Astrocyte of the spinal cord (primary cell): ENCODE results near the gene RBM47.

ENCODE experiments used
- DNase-seq: peaks from one replicate; pipeline ENCODE4 v3.0.0; 2011; ENCODE audit warnings: low read depth, low spot score
- H3K4me3 ChIP-seq: 2 replicates; pipeline ENCODE4 v1.5.1; 2011; ENCODE audit warnings: low read depth, mild to moderate bottlenecking, low read length, moderate library complexity
- in situ Hi-C: cut with HindIII; loops from 2 replicates; pipeline ENCODE4 v1.10.0; 2017; ENCODE audit warnings: low sequenced_read_pairs
- TF ChIP-seq, protein P1 (sequence below): IDR thresholded peaks from 2 replicates; pipeline ENCODE4 v1.5.1; 2012; ENCODE audit warnings: low read depth, mild to moderate bottlenecking, low read length, inconsistent platforms

The RBM47 gene

DNA sequence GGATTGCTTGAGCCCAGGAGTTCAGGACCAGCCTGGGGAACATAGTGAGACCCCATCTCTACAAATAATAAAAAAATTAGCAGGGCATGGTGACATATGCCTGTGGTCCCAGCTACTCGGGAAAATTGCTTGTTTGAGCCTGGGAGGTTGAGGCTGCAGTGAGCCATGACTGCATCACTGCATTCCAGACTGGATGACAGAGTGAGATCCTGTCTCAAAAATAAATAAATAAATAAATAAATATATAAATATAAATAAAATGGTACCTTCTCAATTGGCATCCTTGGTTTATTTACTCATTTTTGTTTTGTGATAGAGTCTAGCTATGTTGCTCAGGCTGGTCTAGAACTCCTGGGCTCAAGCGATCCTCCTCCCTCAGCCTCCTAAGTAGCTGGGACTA is 150.3 kb downstream of the RBM47 start:
- TF ChIP-seq, protein P1, sequence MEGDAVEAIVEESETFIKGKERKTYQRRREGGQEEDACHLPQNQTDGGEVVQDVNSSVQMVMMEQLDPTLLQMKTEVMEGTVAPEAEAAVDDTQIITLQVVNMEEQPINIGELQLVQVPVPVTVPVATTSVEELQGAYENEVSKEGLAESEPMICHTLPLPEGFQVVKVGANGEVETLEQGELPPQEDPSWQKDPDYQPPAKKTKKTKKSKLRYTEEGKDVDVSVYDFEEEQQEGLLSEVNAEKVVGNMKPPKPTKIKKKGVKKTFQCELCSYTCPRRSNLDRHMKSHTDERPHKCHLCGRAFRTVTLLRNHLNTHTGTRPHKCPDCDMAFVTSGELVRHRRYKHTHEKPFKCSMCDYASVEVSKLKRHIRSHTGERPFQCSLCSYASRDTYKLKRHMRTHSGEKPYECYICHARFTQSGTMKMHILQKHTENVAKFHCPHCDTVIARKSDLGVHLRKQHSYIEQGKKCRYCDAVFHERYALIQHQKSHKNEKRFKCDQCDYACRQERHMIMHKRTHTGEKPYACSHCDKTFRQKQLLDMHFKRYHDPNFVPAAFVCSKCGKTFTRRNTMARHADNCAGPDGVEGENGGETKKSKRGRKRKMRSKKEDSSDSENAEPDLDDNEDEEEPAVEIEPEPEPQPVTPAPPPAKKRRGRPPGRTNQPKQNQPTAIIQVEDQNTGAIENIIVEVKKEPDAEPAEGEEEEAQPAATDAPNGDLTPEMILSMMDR: no peak
- H3K4me3 ChIP-seq: no peak overlapping the region
- in situ Hi-C loops: no loop called here
- DNase-seq: no peak

DNA sequence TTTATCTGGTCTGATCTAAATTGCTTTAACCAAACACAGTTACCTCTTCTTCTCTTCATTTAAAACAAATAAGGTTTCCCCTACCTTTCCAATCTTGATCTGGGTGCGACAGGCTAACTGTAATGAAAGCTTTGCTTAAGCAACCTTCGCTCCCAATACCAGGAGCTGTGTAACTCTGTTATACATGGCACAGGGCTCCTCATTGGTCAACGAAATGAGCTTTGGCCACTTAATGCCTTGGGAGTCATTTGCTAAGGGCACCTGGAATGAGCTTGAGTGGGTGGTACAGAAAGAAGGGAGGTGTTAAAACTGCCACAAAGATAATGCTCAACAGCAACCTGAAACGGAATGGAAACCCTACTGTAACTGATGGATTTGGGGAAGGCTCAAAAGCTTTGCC is 154.1 kb downstream of the RBM47 start:
- no peak for DNase-seq
- TF ChIP-seq, protein P1: no peak
- in situ Hi-C loops: no loop called here
- H3K4me3 ChIP-seq: no peak overlapping the region

DNA sequence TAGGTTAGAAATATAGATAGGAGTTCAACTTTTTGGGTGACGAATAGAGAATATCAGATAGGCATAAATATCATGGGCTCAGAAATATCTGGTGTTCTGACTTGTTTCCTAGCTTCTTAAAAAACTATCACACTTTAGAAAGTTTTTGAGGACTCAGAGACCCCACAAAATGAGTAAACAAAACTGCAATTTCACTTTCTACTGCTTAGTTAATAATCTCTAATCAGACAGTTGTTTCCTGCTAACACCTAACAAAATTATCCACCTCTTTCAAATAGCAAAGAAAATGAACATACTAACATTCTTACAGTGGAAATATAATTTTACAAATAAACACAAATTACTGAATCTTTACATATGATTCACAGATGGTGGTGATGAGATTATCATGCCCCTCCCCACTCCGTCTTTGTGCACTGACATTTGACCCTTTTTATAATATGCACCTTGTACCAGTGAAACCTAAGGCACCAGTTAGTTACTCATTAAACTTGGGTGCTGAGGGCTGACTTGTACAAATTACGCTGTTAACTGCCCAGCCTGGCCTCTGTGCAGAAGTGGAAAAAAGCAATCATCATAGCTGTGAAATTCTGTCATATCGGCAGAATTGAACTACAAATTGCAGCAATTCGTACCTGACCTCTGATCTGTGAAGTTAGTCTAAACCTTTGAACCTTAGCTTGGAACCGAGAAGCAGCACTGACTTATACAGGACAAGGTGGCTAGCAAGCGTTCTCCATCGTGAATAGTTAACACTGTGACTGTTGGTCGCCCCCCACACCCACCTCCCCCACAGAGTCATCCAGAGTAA is 155.9 kb downstream of the RBM47 start:
- in situ Hi-C loops: no loop called here
- no peak overlapping the region for H3K4me3 ChIP-seq
- TF ChIP-seq, protein P1: no peak
- DNase-seq: no peak

DNA sequence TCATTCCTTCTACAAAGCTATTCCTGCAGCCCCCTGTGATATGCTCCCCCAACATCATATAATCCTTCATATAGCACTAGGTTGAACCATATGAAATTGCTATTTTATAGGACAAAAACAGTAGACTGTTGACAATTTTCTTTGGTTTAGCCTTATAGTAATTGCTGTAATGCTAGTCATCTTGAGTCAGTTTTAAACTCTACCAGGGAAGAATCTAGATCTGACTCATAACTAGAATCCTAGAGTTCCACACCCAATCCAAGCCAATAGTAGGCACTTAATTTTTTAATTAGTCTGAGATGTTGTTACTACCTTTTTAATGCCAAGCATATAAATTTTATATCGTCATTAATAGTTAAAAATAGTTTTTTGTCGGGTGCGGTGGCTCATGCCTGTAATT is 157.7 kb downstream of the RBM47 start:
- TF ChIP-seq, protein P1: no peak
- DNase-seq: no peak
- in situ Hi-C loops: no loop called here
- H3K4me3 ChIP-seq: no peak overlapping the region

DNA sequence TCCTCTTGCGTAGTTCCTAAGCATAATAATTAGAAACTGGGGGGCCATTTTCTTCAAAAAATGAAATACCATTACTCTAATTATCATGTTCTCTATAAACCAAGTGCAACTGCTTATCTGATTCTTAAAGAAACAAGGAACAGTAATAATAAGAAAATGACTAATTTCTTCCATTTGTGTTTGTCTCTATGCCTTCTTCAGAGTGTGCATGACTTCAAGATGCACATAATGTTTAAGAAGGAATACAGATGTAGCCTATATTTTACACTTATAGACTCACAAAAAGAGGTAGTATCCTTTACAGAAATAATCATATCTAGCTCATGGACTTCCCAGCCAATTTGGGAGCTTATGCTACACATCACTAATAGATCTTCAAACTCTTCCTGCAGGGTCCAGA is 162.9 kb downstream of the RBM47 start:
- TF ChIP-seq, protein P1: no peak
- H3K4me3 ChIP-seq: no peak overlapping the region
- DNase-seq: no peak
- in situ Hi-C loops: no loop called here

DNA sequence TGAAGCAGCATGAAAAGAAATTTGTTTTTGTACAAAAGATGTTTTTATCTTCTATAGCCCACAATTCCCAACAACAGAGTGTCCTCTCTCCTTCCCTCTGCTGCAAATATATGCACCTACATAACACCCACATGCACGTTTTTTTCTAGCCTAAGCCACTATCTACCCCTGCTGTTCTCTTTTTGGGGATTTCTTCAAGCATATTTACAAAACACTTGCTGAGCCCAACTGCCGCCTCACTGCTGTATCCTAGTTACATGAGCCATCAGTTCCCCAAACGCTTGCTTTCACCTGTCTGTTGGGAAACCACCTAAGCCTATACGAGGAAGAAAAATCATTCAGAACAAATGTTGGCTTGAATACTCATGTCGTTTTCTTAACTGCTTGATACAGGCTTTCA is 167.3 kb downstream of the RBM47 start:
- no peak for DNase-seq
- TF ChIP-seq, protein P1: no peak
- in situ Hi-C loops: no loop called here
- H3K4me3 ChIP-seq: no peak overlapping the region

DNA sequence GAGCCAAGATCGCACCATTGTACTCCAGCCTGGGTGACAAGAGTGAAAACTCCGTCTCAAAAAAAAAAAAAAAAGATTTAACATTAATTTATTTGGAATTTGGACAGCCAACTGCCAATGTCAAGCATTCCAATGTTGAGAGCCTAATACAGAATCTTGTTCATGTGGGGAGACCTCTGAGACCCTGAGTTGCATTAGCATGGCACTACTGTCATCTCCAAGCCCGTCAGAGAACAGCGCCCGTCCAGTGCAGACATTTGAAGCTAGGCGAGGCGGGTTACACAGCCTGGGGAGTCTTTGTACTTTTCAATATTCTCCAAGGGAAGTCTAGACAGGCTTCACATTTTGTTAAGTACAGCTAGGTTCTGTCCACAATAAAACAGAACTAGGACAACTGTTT is 167.8 kb downstream of the RBM47 start:
- H3K4me3 ChIP-seq: no peak overlapping the region
- DNase-seq: no peak
- in situ Hi-C loops: no loop called here
- TF ChIP-seq, protein P1: no peak
